Stimulated activated CD8-positive, alpha-beta memory T cell treated with anti-CD3 and anti-CD28 coated beads, Interleukin-15, amount 100 ng/mL, for 48 hours (primary cell): ENCODE measurements around the gene MYH14.

ENCODE experiments used
- DNase-seq, 2 donors: peaks; one replicate each; pipeline ENCODE4 v3.0.0-alpha.2; 2020; ENCODE audit warnings: low read depth in 2 of 2

Gene MYH14

DNA sequence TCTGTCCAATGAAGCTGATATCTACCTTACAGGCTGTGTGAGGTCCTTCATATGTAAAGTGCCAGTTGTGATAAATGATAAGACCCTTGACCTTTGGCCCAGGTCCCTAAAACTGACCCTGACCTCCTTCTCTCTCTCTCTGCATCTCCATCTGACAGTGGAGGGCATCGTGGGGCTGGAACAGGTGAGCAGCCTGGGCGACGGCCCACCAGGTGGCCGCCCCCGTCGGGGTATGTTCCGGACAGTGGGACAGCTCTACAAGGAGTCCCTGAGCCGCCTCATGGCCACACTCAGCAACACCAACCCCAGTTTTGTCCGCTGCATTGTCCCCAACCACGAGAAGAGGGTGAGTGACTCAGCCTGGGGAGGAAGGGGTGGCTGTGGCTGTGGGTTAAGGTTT, 53.7 kb downstream of the MYH14 start:
- no peak for DNase-seq

DNA sequence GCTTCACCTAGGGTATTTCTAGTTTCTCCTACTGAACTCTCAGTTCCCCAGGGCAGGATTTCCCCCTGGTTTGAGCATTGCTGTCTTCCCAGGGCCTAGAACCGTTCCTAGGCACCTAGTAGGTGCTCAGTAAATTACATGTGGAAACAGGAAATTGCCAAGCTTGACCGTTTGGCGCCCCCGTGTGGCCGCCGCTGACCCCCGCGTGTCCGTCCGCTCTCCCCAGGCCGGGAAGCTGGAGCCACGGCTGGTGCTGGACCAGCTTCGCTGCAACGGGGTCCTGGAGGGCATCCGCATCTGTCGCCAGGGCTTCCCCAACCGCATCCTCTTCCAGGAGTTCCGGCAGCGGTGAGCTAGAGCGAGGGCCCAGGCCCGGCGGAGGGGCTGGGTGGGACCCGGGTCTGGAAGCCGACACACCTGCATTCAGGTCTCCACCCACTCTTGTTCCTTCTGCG, 55.5 kb downstream of the MYH14 start:
- DNase-seq: no peak

DNA sequence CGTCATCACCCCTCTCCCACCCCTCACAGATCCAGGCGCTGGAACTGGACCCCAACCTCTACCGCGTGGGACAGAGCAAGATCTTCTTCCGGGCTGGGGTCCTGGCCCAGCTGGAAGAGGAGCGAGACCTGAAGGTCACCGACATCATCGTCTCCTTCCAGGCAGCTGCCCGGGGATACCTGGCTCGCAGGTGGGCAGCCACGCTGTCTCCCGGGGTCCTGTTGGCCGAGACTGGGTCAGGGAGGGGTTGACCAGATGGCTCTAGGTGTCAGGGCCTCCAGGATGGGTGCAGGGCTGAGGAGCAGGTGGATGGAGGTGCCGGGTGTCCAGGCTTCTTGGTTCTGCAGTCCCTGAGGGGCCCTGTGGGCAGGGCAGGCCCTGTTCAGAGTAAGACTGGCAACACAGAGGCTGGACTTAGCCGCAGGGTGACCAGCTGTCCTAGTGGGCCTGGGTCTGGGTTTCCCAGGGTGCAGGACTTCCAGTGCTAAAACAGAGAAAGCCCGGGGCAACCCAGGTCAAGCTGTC, 58.1 kb downstream of the MYH14 start:
- DNase-seq: no peak

DNA sequence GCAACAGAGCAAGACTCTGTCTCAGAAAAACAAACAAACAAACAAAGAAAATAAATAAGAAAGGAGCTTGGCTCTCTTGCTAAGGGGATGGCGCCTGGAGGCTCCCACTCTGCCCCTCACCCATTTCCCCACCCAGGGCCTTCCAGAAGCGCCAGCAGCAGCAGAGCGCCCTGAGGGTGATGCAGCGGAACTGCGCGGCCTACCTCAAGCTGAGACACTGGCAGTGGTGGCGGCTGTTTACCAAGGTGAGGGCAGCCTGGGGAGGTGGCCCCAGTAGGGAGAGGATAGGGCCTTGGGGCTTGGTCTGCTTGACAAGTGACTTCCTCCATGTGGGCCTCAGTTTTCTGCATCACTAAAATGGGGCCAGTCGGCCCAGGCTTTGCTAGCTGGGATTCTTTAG, 59.8 kb downstream of the MYH14 start:
- DNase-seq: no peak

DNA sequence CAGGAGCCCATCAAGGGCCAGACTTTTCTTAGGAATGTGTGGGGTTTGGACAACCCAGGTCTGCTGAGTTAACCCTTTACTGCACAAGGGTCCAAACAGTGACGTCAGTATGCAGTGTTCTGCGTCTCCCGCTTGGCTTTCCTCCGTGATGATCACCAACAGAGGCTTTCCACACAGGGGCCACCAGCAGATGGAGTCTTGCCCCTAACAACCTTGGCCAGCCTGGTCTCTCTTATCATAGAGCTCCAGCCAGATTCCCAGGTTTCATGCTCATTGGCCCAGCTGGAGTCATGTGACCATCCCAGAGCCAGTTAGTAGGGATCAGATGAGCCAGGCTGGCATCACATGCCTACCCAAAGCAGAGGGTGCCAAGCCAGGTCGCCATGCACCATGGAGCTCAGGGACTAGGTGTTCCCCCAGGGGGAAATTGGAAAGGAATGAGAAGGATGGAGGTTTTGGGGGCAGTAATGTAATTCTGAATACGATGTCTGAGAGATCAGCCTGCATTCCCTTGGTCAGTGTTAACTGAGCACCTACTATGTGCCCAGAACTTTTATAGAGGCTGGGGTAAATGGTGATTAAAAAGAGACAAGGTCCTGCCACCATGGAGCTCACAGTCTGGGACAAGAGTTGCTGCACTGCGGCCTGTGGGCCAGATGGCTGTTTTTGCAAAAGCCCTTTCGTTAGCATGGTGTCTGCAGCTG, 61.2 kb downstream of the MYH14 start:
- no peak for DNase-seq

- DNase-seq: no peak
Observed at GRCh38 chr19:50266041-50266440, 62.6 kb downstream of the MYH14 start.

DNA sequence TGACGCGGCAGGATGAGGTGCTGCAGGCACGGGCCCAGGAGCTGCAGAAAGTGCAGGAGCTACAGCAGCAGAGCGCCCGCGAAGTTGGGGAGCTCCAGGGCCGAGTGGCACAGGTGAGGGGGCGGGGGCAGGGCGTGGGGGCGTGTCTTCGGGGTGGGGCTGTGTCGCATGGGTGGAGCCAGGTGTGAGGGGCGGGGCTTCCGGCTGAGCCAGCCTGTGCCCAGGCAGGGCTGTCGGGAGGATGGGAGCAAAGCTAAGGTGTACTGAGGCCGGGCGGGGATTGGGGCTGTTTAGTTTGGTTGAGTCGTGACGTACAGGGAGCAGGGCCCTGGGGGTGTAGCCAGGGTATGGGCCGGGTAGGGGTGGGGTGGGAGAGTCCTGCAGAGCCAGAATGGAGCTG, 63.5 kb downstream of the MYH14 start:
- peak; percentile 15 to 21 for DNase-seq

- no peak for DNase-seq
Observed at GRCh38 chr19:50268041-50268440, 64.6 kb downstream of the MYH14 start.

DNA sequence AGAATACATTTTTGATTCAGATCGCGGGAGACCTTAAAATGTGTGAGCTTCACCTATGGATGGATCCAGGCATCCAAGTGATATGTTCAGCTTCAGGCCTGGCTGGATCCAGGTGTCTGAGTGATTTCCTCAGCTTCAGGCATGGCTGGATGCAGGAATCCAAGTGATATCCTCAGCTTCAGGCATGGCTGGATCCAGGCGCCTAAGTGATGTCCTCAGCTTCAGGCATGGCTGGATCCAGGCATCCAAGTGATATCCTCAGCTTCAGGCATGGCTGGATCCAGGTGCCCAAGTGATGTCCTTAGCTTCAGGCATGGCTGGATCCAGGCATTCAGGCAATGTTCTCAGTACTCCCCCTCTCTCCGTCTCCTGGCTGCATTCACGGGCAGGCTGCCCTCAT, 65.1 kb downstream of the MYH14 start:
- DNase-seq: no peak

GRCh38 chr19:50269653-50270052, 66.2 kb downstream of the MYH14 start:
- no peak for DNase-seq

DNA sequence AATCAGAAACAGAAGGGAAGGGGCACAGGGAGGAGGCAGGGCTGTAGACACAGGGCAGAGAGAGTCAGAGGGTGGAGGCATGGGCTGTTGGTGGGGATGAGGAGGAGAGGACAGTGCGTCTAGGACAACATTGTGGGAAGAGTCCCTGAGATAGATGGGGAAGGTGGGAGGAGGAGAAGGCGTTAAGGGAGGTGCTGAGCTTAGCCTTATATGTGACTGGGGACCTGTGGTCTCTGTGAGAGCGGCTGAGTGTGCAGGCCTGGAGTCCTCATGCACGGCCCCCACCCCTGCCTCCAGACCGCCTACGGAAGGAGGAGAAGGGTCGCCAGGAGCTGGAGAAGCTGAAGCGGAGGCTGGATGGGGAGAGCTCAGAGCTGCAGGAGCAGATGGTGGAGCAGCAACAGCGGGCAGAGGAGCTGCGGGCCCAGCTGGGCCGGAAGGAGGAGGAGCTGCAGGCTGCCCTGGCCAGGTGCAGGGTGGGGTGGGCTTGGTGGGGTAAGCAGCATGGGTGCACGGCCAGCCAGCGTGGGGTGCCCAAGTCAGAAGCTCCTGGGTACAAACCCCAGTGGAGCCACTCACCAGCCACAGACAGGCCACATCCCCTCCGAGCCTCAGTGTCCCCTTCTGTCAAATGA, 69.0 kb downstream of the MYH14 start:
- DNase-seq: no peak

GRCh38 chr19:50273821-50274220, 70.4 kb downstream of the MYH14 start:
- no peak for DNase-seq

- no peak for DNase-seq
Observed at GRCh38 chr19:50275577-50276368, 72.4 kb downstream of the MYH14 start.

GRCh38 chr19:50276370-50277063, 73.1 kb downstream of the MYH14 start:
- no peak for DNase-seq

- DNase-seq: no peak
Observed at GRCh38 chr19:50277966-50278580, 74.7 kb downstream of the MYH14 start.

- DNase-seq: no peak
Observed at GRCh38 chr19:50280074-50280473, 76.7 kb downstream of the MYH14 start.

DNA sequence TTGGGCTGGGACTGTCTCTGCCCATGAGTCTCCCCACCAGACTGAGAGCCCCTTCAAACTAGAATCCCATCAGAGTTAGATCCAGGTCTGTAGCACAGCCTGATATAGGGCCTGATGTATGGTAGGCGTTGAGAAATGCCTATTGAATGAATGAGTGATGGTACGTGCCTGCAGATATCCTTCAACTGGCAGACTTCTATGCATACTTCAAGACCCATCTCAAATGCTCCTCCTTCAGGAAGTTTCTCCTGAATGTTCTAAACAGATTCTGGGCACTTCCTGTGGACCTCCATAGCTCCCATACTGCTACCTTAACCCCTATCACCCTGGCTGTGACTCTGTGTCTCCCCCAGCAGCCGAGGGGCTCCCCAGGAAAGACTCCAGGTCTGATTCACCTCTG, 77.6 kb downstream of the MYH14 start:
- no peak for DNase-seq

DNA sequence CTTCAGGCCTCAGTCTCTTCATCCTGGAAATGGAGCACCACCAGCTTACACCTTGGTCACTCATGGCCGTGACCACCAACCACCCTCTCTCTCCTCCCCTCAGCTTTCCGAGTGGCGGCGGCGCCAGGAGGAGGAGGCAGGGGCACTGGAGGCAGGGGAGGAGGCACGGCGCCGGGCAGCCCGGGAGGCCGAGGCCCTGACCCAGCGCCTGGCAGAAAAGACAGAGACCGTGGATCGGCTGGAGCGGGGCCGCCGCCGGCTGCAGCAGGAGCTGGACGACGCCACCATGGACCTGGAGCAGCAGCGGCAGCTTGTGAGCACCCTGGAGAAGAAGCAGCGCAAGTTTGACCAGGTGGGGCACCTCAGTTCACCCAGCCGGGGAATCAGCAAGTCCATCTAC, 78.1 kb downstream of the MYH14 start:
- DNase-seq: no peak

DNA sequence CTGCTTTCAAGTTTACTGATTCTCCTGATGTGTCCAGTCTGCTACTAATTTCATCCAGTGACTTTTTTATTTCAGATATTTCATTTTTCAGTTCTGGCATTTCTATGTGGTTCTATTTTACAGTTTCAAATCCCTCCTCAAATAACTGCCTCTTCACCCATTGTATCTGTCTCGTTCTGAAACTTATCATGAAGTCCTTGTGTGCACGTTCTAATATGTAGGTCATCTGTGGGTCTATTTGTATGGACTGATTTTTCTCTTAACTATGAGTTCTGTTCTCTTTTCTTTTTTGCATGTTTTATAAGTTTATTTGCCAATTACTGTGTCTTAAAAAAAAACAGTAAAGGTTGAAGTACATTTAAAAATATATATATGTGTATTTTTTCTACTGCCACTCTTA, 82.4 kb downstream of the MYH14 start:
- DNase-seq: no peak

DNA sequence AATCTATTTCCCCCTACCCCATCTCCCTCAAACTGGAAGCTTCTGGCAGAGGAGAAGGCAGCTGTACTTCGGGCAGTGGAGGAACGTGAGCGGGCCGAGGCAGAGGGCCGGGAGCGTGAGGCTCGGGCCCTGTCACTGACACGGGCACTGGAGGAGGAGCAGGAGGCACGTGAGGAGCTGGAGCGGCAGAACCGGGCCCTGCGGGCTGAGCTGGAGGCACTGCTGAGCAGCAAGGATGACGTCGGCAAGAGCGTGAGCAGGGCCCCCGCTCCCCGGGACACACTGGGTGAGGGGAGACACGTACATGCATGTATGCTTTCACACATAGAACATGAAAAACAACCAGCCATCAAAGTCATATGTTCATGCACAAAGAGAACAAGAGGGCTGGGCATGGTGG, 83.0 kb downstream of the MYH14 start:
- no peak for DNase-seq

GRCh38 chr19:50287331-50287730, 83.9 kb downstream of the MYH14 start:
- no peak for DNase-seq

- DNase-seq: no peak
Observed at GRCh38 chr19:50288954-50289353, 85.5 kb downstream of the MYH14 start.
